Endothelial cell of umbilical vein (primary cell): Measurements from ENCODE around the gene SORCS2.

Experiments
- CTCF ChIP-seq, 2 donors: IDR thresholded peaks; 1 replicate in 1 of 2; 2 replicates in 1 of 2; pipeline ENCODE4 v1.5.1; 2011; ENCODE audit warnings: low read length in 2 of 2, mild to moderate bottlenecking in 2 of 2, moderate library complexity in 2 of 2, control low read depth in 1 of 2, inconsistent platforms in 1 of 2, low read depth in 1 of 2; ENCODE audit not compliant: insufficient read depth in 1 of 2; ENCODE audit errors: extremely low read depth in 1 of 2
- JUN ChIP-seq: IDR thresholded peaks from 2 replicates; pipeline ENCODE4 v1.6.1; 2011; ENCODE audit warnings: borderline replicate concordance, low read depth; ENCODE audit not compliant: insufficient read length, insufficient read depth
- POLR2A ChIP-seq: IDR thresholded peaks from 2 replicates; pipeline ENCODE4 v1.6.1; 2012; ENCODE audit warnings: low read depth, mild to moderate bottlenecking, control low read depth, low read length
- POLR2AphosphoS5 ChIP-seq: IDR thresholded peaks from 2 replicates; pipeline ENCODE4 v1.6.1; 2012; ENCODE audit warnings: low read depth, mild to moderate bottlenecking, control low read depth, low read length, moderate library complexity; ENCODE audit not compliant: insufficient read depth

GRCh38 chr4:7610841-7611240 is 418.5 kb downstream of the SORCS2 start:
- TF ChIP-seq CTCF (IDR thresholded peaks at IDR 0.05; ENCODE audit: extremely low read depth in 1 of 2, insufficient read depth in 1 of 2, low read depth in 1 of 2, low read length in 2 of 2), result no peak
- TF ChIP-seq POLR2AphosphoS5, result no peak
- no peak for TF ChIP-seq POLR2A
- TF ChIP-seq JUN, result no peak
